Erythroblast (primary cell): ENCODE measurements around the gene CASZ1.

Experiments
- DNase-seq, 2 experiments: peaks; one replicate each; lab custom pipeline; 2025; lab: John Stamatoyannopoulos, UW
- GATA1 ChIP-seq: IDR thresholded peaks from 2 replicates; pipeline ENCODE4 v1.6.1; 2011; ENCODE audit warnings: low read depth, mild to moderate bottlenecking, control low read depth, low read length, moderate library complexity
- POLR2A ChIP-seq: IDR thresholded peaks from 2 replicates; pipeline ENCODE4 v1.6.1; 2011; ENCODE audit warnings: mild to moderate bottlenecking, low read length

The CASZ1 gene, protein sequence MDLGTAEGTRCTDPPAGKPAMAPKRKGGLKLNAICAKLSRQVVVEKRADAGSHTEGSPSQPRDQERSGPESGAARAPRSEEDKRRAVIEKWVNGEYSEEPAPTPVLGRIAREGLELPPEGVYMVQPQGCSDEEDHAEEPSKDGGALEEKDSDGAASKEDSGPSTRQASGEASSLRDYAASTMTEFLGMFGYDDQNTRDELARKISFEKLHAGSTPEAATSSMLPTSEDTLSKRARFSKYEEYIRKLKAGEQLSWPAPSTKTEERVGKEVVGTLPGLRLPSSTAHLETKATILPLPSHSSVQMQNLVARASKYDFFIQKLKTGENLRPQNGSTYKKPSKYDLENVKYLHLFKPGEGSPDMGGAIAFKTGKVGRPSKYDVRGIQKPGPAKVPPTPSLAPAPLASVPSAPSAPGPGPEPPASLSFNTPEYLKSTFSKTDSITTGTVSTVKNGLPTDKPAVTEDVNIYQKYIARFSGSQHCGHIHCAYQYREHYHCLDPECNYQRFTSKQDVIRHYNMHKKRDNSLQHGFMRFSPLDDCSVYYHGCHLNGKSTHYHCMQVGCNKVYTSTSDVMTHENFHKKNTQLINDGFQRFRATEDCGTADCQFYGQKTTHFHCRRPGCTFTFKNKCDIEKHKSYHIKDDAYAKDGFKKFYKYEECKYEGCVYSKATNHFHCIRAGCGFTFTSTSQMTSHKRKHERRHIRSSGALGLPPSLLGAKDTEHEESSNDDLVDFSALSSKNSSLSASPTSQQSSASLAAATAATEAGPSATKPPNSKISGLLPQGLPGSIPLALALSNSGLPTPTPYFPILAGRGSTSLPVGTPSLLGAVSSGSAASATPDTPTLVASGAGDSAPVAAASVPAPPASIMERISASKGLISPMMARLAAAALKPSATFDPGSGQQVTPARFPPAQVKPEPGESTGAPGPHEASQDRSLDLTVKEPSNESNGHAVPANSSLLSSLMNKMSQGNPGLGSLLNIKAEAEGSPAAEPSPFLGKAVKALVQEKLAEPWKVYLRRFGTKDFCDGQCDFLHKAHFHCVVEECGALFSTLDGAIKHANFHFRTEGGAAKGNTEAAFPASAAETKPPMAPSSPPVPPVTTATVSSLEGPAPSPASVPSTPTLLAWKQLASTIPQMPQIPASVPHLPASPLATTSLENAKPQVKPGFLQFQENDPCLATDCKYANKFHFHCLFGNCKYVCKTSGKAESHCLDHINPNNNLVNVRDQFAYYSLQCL (N-terminal part only)

DNA sequence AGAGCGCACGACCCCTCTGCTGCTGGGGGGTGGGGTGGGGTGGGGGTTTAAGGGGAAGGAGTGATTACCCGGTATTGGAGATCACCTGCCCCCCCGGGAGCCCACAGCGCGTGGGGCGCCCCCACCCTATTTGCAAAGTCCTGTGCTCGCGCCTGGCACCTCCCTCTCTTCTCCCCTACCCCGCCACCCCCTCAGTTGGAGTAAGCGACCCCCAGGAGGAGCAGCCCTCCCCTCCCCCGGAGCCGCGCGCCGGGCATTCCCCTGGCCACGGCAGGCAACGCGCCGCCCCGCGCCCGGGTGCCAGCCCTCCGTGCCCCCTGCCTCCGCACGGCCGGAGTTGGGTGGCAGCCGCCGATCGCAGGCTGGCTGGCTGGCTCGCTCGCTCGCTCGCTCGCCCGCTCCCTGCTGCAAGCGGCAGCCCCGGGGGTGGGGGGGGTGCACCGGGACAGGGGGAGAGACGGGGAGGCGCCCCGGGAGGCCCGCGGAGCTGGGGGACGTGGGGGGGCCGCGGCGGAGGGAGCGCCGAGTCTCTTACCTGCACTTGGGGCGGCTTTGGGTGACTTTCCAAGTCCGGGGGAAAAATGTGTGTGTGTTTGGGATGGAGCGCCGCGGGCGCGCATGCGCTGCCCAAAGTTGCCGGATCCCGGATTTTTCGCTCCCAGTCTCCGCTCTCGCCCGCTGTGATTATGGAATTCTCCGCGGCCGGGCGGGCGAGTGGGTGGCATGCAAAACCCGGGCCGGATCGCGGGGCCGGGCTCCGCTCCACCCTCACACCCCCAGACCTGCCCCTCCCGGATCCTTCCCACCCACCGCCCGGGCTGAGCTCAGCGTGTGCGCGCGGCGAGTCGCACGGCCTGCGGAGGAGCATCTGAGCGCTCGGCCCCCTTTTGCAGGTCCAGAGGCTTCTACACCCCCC lies at the start of gene CASZ1:
CASZ1 (minus strand) TSS at position 618 of the 916 bp plus-strand sequence. CDS start 102,757 bp downstream, outside the sequence.
- TF ChIP-seq GATA1 (no peak), POLR2A (no peak)
- no peak for DNase-seq

DNA sequence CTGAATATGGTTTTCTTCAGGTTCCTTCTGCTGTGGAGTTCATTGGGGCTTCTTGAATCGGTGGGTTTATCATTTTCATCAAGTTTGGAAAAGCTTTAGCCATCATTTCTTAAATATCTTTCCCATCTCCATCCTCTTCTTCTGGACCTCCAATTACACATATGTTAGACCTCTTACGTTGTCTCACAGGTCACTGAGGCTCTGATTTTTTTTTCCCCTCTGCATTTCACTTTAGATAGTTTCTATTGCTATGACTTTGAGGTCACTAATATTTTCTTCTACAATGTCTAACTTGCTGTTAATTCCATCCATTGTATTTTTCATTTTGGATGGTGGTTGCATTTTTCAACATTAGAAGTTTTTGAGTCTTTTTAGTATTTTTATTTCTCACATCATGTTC lies 47.3 kb upstream of the CASZ1 start:
- no peak for DNase-seq
- TF ChIP-seq GATA1 (no peak), POLR2A (no peak)

DNA sequence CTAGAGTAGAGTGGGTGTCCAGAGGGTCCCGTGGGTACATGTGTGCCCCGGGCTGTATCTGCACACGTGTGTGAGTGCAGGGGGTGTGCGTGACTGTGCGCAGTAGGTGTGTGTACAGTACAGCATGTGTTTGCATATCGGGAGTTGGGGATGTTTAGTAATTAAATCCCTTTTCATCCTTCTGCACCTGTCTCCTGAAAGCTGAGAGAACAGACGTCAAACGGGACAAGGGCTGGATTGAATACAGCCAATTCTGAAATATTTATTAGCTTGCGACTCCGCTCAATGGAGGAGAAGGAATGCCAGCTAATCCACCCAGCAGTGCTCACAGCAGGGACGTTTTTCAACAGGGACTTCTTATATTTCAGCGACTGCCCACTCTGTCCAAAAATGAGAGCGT lies 44.7 kb upstream of the CASZ1 start:
- DNase-seq: no peak
- TF ChIP-seq POLR2A (no peak), GATA1 (no peak)

DNA sequence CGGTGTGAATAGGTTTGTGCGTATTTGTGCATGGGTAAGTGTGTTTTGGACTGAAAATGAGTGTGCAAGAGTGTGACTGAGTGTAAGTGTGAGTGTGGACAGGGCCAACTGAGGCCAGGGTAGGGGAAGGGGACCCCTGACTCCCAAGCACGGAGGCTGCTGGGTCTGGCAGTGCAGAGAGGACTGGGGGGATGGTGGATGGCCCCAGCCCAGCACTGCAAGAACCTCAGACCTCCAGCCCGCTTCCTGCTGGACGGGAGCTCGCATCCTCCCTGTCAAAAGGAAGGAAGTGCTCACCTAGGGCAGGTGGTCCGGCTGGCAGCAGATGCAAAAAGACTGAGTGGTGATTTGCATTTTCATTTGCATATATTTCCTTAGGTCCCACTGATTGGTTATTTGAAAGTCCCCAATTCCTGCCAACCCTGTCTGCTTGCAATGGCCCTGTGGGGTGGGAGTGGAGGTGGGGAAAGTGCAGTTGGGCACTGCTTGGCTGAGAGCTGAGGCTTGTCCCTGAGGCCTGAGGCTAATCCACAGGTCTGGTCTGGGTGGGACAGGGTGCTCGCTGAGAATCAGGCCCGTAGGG lies 42.8 kb upstream of the CASZ1 start:
- TF ChIP-seq POLR2A (no peak), GATA1 (no peak)
- DNase-seq: no peak

DNA sequence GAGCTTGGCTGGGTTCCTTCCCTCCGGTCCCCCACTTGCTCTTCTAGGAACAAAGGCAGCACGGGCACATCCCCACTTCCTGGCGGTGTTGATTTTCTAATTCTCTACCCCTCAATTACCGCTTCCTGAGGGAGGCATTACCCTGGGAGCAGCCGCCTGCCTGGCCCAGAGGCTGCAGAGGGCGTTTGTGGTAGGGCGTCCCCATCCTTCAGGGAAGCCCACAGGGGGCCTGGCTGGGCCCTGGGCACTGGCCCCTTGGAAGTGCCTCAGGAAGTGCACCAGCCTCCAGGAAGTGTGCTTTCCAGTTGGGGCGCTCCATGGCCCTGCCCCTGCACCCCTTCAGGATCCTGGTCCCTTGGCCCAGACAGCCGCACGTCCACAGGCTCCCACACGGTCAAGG lies 42.1 kb upstream of the CASZ1 start:
- DNase-seq: no peak
- TF ChIP-seq POLR2A (no peak), GATA1 (no peak)

DNA sequence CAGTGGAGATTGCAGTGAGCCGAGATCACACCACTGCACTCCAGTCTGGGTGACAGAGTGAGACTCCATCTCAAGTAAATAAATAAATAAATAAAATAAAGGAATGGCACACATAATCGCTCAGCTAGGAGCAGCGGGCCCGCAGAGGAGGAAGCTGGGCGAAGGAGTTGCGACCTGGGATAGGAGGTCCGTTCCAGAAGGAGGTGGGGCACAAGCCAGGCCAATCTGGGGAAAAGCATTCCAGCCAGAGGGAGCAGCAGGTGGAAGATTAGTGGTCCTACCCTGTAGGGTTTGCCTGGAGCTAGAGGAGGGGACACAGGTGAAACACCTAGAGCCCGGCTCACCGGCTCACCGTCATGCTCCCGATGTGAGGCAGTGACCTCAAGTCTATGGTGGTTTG lies 40.3 kb upstream of the CASZ1 start:
- no peak for DNase-seq
- no peak for TF ChIP-seq POLR2A
- no peak for TF ChIP-seq GATA1

DNA sequence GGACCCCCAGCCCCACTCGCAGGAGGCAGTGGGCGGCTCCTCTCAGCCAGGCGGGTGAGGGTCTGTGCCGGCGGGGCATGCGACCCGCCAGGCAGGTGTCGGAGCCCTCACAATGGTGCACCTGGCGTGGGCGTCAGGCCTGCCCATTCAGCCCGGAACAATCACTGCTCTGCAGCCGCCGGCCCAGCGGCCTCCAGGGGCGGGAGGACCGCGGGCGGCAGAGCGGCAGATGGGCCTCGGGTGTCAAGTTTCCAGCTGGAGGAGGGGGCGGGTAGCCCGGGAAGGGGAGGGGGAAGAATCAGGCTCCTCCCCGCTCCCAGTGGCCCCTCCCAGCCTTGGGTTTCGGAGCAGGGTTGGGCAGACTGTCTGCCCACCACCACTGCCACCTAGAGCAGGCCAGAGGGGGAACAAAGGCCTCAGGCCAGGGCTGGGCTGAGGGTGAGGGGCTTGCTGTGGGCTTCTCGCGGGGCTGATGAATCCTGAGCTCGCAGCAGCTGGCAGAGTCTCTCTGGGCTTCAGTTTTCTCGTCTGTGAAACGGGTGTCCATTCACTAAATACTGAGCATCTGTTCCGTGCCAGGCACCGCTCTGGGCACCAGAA lies 39.5 kb upstream of the CASZ1 start:
- DNase-seq: no peak

DNA sequence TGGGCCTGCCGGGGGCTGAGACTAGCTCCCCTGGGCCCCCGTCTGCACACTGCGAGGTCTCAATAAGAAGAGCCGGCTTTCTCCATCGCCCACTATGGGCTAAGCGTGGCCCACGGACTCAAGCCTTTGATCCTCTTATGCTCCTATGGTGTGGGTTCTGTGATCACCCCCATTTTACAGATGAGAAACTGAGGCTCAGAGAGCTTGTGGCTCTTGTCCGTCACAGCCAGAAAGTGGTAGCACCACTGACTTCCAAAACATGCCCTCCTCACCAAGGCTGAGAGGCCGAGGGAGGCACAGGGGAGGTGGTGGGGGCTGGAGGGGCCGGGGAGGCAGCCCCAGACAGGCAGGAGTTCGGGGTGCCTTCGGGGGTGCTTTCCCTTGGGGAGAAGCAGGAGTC lies 39.0 kb upstream of the CASZ1 start:
- TF ChIP-seq GATA1 (no peak), POLR2A (no peak)

More for the DNA sequence above, 39.5 kb upstream of the CASZ1 start:
- no peak for TF ChIP-seq GATA1
- TF ChIP-seq POLR2A: no peak

DNA sequence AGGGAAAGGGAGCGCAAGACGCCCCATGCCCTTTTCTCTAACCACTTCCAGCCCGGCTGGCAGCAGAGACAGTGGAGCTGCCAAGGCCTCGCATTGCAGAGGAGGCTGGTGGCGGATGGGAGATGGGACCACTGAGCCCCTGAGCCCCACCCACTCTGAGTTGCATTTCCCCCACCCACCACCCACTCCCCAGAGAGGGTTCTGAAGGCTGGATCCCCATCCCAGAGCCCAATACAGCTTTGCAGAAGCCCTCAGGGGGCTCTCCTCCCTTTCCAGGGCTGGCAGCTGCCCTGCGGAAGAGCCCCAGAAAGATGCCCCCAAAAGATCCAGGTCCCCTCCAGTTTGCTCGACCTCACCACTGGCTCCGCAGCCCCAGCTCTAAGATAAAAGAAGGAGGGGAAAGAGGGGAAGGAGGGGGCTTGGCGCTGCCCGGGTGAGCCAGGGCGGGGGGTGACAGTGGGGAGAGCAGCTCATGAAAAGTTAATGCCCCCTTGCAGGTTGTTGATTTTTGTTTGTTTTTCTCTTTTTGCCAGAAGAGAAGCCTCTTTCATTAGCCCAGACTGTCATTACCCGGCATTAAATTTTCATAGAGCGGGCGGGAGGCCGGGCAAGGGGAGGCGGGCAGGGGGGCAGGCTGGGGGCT lies 38.4 kb upstream of the CASZ1 start:
- no peak for DNase-seq

More for the DNA sequence above, 39.0 kb upstream of the CASZ1 start:
- no peak for DNase-seq

DNA sequence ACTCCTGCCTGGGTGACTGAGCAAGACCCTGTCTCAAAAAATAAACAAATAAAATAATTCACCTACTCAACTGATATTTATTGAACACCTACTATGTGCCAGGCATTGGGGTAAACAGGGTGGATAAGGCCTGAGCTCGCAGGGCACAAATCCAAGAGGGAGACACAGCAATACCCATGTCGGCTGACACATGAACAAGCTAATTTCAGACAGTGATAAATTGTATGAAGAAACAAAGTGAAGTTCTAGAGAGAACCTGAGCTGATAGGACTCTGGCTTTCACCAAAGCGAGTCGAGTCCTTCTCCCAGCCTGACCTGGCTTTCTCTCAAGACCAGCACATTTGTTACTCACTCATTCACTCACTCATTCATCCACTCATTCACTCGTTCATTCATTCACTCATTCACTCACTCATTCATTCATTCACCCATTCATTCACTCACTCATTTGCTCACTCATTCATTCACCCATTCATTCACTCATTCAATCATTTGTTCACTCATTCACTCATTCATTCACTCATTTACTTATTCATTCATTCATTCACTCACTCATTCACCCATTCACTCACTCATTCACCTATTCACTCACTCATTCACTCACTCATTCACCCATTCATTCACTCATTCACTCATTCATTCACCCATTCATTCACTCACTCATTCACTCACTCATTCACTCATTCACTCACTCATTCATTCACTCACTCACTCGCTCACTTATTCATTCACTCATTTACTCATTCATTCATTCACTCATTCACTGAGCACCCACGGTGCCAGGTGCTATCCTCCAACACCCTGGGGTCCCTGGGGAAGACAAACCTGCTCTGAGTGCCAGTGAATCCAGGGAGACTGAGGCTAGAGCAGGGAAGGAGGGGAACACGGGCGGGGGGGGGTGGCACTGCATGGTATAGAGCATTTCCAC lies 37.4 kb upstream of the CASZ1 start:
- peak; percentile 8 to 34 for DNase-seq
- TF ChIP-seq GATA1 (no peak), POLR2A (no peak)

More for the DNA sequence above, 38.4 kb upstream of the CASZ1 start:
- TF ChIP-seq GATA1 (no peak), POLR2A (no peak)
